Activated CD8-positive, alpha-beta memory T cell treated with anti-CD3 and anti-CD28 coated beads for 36 hours (primary cell): ENCODE measurements around the gene ARF6. TPM values are rescaled to one million over a fixed set of nuclear protein-coding genes. Genes with fewer than 3 reads are reported as not detected.
"Not testable (repeated sequence)": the region's sequence is repeated elsewhere in the genome, so short reads cannot be mapped to it uniquely, and the experiment has no call there.

Experiments used
- CTCF ChIA-PET: fragments of 350-600 bp; sonication (Branson Sonifier 250); formaldehyde crosslinking; loops from one replicate; lab custom pipeline; 2021; ENCODE audit warnings: antibody characterized with exemption; lab: Charles Lee
- POLR2A ChIA-PET: fragments of 350-600 bp; sonication (Branson Sonifier 250); formaldehyde crosslinking; loops from one replicate; lab custom pipeline; 2021; ENCODE audit warnings: antibody characterized with exemption; lab: Charles Lee
- total RNA-seq, 2 experiments: library from RNA; stranded (reverse); gene quantifications; one replicate each; pipeline ENCODE4 v1.2.3, GENCODE V29; 2021

The ARF6 gene
- total RNA-seq, 2 experiments from 2014 or later, result 164 to 167 TPM

GRCh38 chr14:49867831-49868719 lies 24.8 kb upstream of the ARF6 start:
- POLR2A ChIA-PET, result interaction anchor here (0.5 to 3.4 kb wide), 16 partner anchors 20 to 237 kb away, joined by 3 to 22 read pairs (median 4); partner anchors contain the start of genes ARF6 and KLHDC2
- CTCF ChIA-PET, result interaction anchor here (0.6 to 4.7 kb wide), 11 partner anchors 12 to 218 kb away, joined by 3 to 17 read pairs (median 3); partner anchors contain the start of gene NEMF

- CTCF ChIA-PET, result interaction anchor here (1.1 to 4.7 kb wide), 4 partner anchors 12 to 134 kb away, joined by 3 to 17 read pairs (median 4); no protein-coding TSS in a partner anchor
Measured at GRCh38 chr14:49868720-49869114, 24.2 kb upstream of the ARF6 start.

GRCh38 chr14:49870908-49871307 lies 22.0 kb upstream of the ARF6 start:
- ChIA-PET POLR2A (interaction anchor here (0.5 kb wide), 1 partner anchor 8 kb away, joined by 3 read pairs; no protein-coding TSS in a partner anchor), CTCF (interaction anchor here (0.7 to 4.7 kb wide), 3 partner anchors 10 to 18 kb away, joined by 3 to 17 read pairs (median 3); partner anchors contain the start of gene NEMF)

More at GRCh38 chr14:49868720-49869114, 24.2 kb upstream of the ARF6 start:
- POLR2A ChIA-PET, result interaction anchor here (0.5 to 3.4 kb wide), 10 partner anchors 27 to 236 kb away, joined by 3 to 22 read pairs (median 4); partner anchors contain the start of gene KLHDC2

GRCh38 chr14:49873548-49873947 lies 19.3 kb upstream of the ARF6 start:
- CTCF ChIA-PET, POLR2A ChIA-PET: not testable (repeated sequence)

GRCh38 chr14:49875640-49876198 lies 17.2 kb upstream of the ARF6 start:
- CTCF ChIA-PET, result interaction anchor here (0.6 kb wide), 1 partner anchor 287 kb away, joined by 3 read pairs; no protein-coding TSS in a partner anchor
- POLR2A ChIA-PET, result no interaction called here

- ChIA-PET CTCF (interaction anchor here (0.6 kb wide), 1 partner anchor 288 kb away, joined by 3 read pairs; no protein-coding TSS in a partner anchor), POLR2A (interaction anchor here (0.6 kb wide), 2 partner anchors 16 to 206 kb away, joined by 4 to 5 read pairs; partner anchors contain the start of gene ARF6)
Measured at GRCh38 chr14:49876563-49877127, 16.2 kb upstream of the ARF6 start.

GRCh38 chr14:49879646-49880204 lies 13.2 kb upstream of the ARF6 start:
- POLR2A ChIA-PET, result interaction anchor here (0.8 to 1.4 kb wide), 3 partner anchors 10 to 92 kb away, joined by 3 to 9 read pairs (median 5); partner anchors contain the start of gene ARF6
- CTCF ChIA-PET, result interaction anchor here (0.7 to 2.7 kb wide), 11 partner anchors 9 to 237 kb away, joined by 3 to 17 read pairs (median 4); partner anchors contain the start of genes ARF6, NEMF and VCPKMT

GRCh38 chr14:49880267-49881064 lies 12.4 kb upstream of the ARF6 start:
- ChIA-PET CTCF (interaction anchor here (1.0 to 2.7 kb wide), 9 partner anchors 8 to 236 kb away, joined by 3 to 17 read pairs (median 4); partner anchors contain the start of genes ARF6, NEMF and VCPKMT), POLR2A (interaction anchor here (1.1 to 1.4 kb wide), 2 partner anchors 11 to 12 kb away, joined by 5 to 9 read pairs; partner anchors contain the start of gene ARF6)

- CTCF ChIA-PET, result interaction anchor here (0.7 to 2.7 kb wide), 2 partner anchors 12 to 1778 kb away, joined by 3 to 17 read pairs; no protein-coding TSS in a partner anchor
- POLR2A ChIA-PET, result interaction anchor here (1.4 kb wide), 1 partner anchor 11 kb away, joined by 9 read pairs; the partner anchor contains the start of gene ARF6
Measured at GRCh38 chr14:49881350-49882001, 11.4 kb upstream of the ARF6 start.

GRCh38 chr14:49882826-49883694 lies 9.8 kb upstream of the ARF6 start:
- ChIA-PET POLR2A (interaction anchor here (1.4 kb wide), 1 partner anchor 9 kb away, joined by 9 read pairs; the partner anchor contains the start of gene ARF6), CTCF (interaction anchor here (0.8 kb wide), 1 partner anchor 20 kb away, joined by 3 read pairs; no protein-coding TSS in a partner anchor)

- CTCF ChIA-PET, result interaction anchor here (1.3 kb wide), 1 partner anchor 25 kb away, joined by 4 read pairs; no protein-coding TSS in a partner anchor
- POLR2A ChIA-PET, result no interaction called here
Measured at GRCh38 chr14:49886523-49886922, 6.4 kb upstream of the ARF6 start.

- CTCF ChIA-PET, result interaction anchor here (0.6 to 1.0 kb wide), 2 partner anchors 8 to 220 kb away, joined by 3 read pairs; no protein-coding TSS in a partner anchor
Measured at GRCh38 chr14:49888293-49888692, 4.6 kb upstream of the ARF6 start.

GRCh38 chr14:49892301-49892635 lies 614 bp upstream of the ARF6 start:
- ChIA-PET POLR2A (interaction anchor here (0.6 to 2.8 kb wide), 14 partner anchors 8 to 190 kb away, joined by 3 to 55 read pairs (median 8); no protein-coding TSS in a partner anchor), CTCF (interaction anchor here (0.8 to 3.5 kb wide), 8 partner anchors 12 to 170 kb away, joined by 3 to 23 read pairs (median 5); partner anchors contain the start of gene NEMF)

More at GRCh38 chr14:49888293-49888692, 4.6 kb upstream of the ARF6 start:
- POLR2A ChIA-PET, result interaction anchor here (0.9 kb wide), 1 partner anchor 21 kb away, joined by 3 read pairs; no protein-coding TSS in a partner anchor

GRCh38 chr14:49893309-49894213 lies 679 bp downstream of the ARF6 start:
- ChIA-PET CTCF (interaction anchor here (0.6 to 3.5 kb wide), 6 partner anchors 14 to 218 kb away, joined by 4 to 23 read pairs (median 6); no protein-coding TSS in a partner anchor), POLR2A (interaction anchor here (0.6 to 2.8 kb wide), 13 partner anchors 9 to 307 kb away, joined by 3 to 55 read pairs (median 7); partner anchors contain the start of gene RPS29)
